ENCODE measurements around the gene MPPED2. TPM values are rescaled to one million over a fixed set of nuclear protein-coding genes. Genes with fewer than 3 reads are reported as not detected.
"Not testable (repeated sequence)": the region's sequence is repeated elsewhere in the genome, so short reads cannot be mapped to it uniquely, and the experiment has no call there.

MPPED2 gene
- polyA plus RNA-seq, 1 donor, result 6.5 TPM

DNA sequence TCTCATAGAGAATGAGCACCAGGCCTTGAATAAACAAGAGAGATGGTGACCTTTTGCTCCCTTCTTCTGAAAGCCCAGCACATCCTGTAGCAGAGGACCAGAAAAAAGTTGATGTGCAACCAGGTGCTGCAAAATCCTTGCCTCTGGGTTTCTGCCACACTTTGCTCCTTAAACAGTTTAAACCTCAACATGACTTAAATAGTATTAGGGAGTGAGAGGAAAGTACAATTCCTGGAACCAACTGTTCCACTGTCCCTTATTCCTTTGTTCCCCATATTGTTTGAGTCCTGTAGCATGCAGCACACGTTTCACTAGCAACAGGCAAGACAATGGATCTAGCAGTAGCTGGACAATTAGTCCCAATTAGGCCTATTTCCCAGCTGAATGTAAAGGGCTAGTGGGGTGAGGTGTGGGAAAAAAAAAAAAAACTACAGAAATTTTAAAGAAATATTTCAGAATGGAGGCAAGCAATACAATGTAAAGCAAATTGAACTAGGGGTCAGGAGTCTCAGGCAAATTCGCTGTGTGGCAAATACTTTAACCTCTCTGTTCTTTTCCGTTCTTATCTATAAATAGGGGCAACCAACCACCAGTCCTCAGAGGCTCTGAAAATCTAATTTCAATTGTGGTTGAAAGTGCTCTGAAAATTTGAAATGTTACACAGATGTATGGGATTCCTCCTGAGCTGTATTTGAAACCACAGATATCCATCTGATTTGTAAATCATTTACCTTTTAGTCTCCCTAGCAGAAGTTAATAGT is 6.6 kb downstream of the MPPED2 start:
- DNase-seq (ENCODE audit: low read depth), result no peak

DNA sequence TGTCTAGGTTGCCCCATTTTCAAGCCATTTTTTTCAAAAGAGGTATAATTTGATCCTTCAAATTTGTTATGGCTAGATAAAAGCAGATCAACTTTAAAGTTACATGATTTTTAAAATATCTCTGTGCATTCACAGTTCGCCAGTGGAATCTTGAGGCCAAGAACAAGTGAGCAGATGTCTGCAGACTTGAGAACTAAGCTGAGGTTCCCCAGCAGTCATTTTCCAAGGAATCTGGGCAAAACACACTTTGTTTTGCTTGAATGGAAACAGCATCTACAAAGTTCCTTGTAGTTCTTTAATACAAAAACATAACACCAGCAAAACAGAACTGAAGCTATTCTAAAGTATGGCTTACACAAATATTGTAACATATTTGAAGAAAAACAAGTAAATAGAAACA is 7.7 kb downstream of the MPPED2 start:
- DNase-seq (ENCODE audit: low read depth), result no peak

GRCh38 chr11:30573951-30574350 is 12.2 kb downstream of the MPPED2 start:
- no peak for DNase-seq (ENCODE audit: low read depth)

- no peak for DNase-seq (ENCODE audit: low read depth)
Measured at GRCh38 chr11:30568931-30569330, 17.2 kb downstream of the MPPED2 start.

DNA sequence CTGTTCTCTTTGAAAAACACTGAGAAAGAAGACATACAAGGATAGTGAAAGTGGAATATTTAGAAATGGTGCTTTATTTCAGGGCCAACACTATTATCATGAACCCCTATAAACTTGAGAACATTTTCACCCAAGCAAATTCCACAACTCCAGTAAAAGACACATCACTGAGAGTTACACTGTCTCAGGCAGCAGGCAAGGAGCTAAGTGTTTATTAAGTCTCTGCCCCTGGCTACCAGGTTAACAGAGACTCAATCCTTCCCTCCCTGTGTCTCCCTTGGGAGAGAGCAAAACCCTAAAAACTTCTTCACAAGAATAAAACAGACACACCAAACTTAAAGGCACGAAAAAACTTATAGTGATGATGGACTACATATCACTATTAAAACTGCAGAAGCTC is 18.5 kb downstream of the MPPED2 start:
- no peak for DNase-seq (ENCODE audit: low read depth)

GRCh38 chr11:30567120-30567519 is 19.0 kb downstream of the MPPED2 start:
- DNase-seq (ENCODE audit: low read depth), result no peak

DNA sequence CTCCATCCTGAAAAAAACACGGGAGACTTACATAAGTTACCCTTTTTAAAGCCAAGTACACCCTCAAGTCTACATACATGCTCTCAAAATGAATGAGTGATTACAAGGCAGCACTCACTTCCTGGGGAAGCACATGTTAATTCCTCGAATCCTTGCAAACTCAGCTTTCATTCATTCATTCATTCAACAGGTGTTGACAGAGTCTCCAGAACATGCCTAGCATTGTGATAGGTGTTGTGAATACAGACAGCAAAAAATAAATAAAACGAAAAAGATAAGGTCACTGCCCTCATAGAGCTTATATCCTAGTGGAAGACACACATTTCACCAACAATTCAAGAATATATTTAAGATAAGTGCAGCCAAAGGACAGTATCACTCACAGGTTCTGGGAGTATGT is 19.7 kb downstream of the MPPED2 start:
- no peak for DNase-seq (ENCODE audit: low read depth)

DNA sequence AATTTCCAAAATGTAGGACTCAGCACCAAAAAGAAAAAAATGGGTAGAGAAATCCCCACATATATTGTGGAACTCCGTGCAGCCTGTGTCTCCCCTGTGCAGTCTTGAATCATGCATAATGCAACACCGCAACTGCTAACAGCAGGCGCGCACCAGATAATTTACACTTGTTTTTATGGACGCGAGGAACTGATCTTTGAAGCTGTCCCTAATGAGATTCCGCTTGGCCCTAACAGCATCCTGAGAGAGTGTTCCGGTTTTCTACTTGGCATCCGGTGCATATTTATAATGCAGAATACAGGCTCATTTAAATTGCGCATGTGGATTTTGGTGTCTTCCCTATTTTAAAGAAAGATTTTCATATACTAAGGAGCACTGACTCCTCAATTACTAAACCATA is 21.1 kb downstream of the MPPED2 start:
- no peak for DNase-seq (ENCODE audit: low read depth)

GRCh38 chr11:30561691-30562415 is 24.3 kb downstream of the MPPED2 start:
- DNase-seq (ENCODE audit: low read depth), result no peak

DNA sequence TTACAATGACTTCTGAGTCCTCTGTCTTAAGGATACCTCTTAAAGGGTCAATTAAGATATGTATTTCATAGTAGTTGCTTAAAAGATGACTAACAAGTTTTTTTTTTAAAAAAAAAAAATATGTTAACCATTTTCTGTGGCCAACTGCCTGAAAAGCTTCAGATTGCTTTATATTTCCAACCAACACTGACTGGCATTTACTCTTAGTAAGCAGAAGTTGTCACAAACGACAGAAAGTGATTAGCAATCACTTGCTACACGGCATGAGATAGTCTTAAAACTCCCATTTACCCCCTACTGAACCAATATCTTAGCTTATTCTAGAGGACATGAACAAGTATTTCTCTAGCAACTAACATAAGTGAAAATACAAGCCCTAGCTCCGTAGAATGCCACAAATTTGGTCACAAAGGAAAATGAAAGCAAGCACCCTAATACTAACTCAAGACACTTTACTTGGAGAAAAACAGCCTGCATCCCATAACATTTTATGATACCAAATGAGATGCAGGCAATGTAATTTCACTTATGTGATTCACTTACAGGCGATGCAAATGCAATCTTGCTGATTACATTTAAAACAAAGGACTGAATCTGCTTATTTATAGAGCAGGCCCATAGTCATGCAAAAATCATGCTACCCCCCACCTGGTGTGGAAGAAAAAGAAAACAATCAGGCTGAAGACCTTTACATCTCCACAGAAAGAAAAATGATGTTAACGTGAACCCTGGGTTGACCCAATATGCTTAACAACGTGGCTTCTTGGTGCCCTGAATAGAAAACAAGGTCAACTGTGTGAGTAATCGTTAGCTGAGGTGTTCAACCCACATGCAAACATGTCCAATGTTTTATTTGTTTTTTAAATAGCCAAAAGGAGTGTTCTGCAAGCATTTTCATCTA is 25.7 kb downstream of the MPPED2 start:
- DNase-seq (ENCODE audit: low read depth), result no peak

- no peak for DNase-seq (ENCODE audit: low read depth)
Measured at GRCh38 chr11:30559004-30559403, 27.1 kb downstream of the MPPED2 start.

GRCh38 chr11:30554587-30554986 is 31.6 kb downstream of the MPPED2 start:
- not testable (repeated sequence) for DNase-seq (ENCODE audit: low read depth)

DNA sequence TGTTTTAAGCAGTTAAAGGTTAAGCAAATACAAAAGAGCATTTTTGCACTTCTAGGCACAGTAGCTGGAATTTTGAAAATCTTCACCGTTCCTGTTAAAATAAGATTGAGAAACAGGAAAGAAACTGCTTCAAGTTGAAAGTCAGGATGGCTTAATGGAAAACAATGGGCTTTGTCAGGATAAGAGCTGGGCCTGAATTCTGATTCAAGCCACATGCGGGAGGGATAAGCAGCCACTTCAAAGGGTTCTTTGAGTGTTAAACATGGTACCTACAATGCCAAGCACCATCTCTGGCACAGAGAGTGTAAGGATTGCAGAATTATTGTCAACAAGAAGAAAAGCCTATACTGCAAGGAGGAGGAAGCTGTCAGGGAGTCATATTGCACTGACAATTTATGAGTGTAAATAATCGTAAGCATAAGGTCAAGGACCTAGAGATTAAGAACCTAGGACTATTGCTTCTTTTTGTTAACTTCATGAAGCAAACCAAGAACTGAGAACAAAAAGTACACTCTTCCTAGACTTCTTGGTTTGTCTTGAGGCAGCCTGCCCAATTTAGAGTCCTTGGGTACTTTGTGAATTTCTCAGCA is 32.5 kb downstream of the MPPED2 start:
- no peak for DNase-seq (ENCODE audit: low read depth)

DNA sequence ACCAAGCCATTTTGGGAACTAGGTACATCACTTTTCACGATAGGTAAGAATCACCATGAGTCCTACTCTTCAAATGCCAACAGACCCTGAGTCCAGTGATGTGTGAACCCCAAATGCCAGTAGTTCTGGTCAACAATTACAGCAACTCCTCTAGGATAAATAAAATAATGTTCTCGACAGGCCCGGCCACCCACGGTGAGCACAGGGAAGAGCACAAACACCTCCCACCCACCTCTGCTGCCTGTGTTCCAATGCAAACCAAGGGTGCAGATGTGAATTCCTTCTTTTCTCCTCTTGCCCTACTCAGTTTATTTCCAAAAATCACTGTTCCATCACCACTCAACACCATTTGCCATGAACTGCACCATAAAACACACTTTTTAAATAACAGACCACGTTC is 33.3 kb downstream of the MPPED2 start:
- no peak for DNase-seq (ENCODE audit: low read depth)

DNA sequence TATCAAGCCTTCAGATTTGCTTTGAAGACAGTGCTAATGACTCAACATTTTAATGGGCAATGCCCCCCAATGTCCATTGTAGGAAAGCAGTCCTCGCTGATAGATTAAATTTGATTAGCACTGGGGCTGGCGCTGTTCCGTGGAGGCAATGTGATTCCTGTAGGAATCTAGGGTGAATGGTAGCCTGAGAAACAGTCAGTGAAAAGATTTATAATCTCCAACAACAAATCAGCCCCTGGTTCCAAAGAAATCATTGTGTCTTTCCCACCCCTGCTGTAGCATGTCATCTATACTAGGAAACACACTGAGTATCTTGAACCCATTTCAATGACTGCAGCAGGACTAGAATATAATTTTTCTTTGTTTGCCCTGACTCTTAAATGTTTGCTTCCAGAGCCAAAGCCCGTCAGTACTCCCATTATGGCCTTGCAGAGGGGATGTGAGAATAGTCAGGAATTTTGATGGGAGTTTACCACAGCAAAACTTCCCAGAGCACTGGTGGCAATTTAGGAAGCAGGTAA is 36.1 kb downstream of the MPPED2 start:
- DNase-seq (ENCODE audit: low read depth), result no peak

DNA sequence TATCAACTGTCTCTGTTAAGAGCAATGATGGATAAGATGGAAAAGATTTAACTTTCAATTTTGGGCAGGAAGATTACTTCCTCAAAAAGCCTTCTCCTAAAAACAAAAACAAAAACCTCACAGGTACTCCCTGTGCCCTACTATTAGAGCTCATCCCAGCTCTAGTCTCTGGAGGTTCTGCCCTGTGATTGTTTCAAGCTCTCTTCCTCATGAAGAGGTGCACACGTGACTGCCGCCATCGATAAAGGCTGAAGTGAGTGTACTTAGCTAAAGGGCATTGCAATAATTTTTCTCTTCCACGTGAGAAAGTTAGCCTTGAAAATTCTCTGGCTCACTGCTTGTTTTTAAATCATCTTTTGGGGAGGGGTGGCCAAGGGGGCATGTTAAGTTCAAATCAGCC is 36.6 kb downstream of the MPPED2 start:
- DNase-seq (ENCODE audit: low read depth), result no peak

DNA sequence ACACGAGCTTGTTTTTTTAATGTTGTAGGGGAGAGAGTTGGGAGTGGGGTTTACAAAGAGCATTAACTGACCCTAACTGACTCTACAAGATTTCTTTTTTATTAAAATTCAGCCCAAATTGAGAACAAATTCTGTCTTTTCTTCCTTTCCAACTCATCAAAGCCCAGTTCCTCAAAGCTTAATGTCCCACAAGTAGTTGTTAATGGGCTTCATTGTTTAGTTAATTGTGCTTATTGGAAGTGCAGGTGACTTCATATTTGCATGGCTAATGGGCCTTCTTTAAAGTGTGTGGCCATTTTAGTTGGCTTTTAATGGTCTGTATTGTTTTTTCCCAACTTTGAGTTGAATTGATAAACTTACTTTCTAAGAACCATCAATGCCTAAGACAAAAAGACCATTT is 39.8 kb downstream of the MPPED2 start:
- DNase-seq (ENCODE audit: low read depth), result no peak

DNA sequence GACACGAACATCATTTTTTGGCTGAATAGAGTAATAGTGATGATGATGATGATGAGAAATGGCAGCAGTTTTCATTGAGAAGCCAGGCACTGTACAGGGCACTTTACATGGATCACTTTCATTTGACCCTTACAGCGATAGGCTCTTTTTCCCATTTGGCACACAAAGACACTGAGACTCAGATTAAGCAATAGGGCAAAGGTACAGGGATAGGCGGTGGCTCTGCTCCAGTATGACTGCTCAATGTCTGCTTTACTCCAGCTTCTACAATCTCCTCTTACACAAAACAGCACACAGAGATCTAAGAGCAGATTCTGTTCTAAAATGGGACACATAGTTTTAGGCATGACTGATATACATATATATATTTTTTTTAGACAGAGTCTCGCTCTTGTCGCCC is 40.6 kb downstream of the MPPED2 start:
- DNase-seq (ENCODE audit: low read depth), result no peak

DNA sequence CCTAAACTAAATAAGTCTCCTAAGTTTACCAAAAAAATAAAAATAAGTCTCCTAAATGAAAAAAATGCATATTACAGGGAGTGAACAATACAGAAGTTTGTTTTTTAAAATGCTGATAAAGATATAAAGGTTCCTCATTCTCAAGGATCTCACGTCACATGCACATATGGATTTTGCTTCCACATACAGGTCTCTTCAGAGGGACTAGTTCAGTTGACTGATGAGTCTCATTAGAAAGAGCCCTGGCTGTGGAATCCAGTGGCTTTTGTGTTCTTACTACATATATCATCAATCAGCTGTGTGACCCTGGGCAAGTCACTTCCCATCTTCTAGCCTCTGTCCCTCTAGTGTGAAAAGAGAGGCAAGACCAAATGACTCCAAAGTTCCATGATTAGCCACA is 43.1 kb downstream of the MPPED2 start:
- DNase-seq (ENCODE audit: low read depth), result no peak

GRCh38 chr11:30540781-30541180 is 45.4 kb downstream of the MPPED2 start:
- no peak for DNase-seq (ENCODE audit: low read depth)

DNA sequence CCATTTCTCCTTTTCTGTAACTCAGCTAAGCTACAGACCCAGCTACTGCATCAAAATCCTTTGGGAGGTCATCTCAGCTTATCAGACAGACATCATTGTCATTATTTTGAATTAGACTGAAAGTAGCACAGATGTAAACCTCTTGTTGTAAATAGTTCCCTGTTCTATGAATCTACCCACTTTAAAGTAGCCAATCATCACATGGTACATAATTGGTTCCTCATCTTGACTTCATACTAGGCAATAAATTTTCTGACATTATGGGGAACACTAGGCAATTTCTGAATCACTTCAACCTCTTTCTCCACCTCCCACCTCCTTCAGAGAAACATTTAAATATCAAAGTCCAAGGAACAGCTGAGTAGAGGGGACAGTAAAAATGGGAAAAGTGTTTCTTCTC is 47.9 kb downstream of the MPPED2 start:
- DNase-seq (ENCODE audit: low read depth), result no peak

DNA sequence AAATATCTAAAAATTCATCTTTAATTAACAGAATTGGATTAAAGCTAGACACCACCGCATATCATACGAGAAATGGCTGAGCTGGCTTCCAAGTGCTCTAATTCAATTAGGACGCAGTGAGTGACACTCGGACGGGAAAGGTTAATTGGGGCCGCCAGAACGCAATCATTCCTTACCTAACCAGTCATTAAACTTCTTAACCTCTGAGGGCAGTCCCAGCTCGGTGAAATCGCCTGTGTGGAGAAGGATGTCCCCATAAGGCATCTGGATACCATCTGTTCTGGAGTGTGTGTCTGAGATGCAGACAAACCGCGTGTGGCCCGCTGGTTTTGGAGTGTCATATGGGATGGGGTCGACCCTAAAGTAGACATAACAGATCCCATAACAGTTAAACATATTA is 50.3 kb downstream of the MPPED2 start:
- no peak for DNase-seq (ENCODE audit: low read depth)

Data from forelimb muscle (tissue), 1 donor.